Measurements from ENCODE around the gene S100A11. TPM values are rescaled to one million over a fixed set of nuclear protein-coding genes. Genes with fewer than 3 reads are reported as not detected.

Gene S100A11
- total RNA-seq, 1 donor from 2014 or later, result 559 TPM

GRCh38 chr1:152018537-152018936, 18.3 kb downstream of the S100A11 start:
- no peaks in the 10 kb centered on the region for H3K4me1 ChIP-seq
- no peak overlapping the region for H3K4me3 ChIP-seq
- no peaks in the 10 kb centered on the region for H3K27me3 ChIP-seq
- H3K9me3 ChIP-seq, result no peaks in the 10 kb centered on the region
- DNase-seq (ENCODE audit: extremely low spot score in 2 of 2), result no peak
- no peaks in the 10 kb centered on the region for H3K36me3 ChIP-seq
- no peak for TF ChIP-seq POLR2AphosphoS5 (IDR thresholded peaks at IDR 0.05; ENCODE audit: insufficient read depth in 1 of 2, low read depth in 1 of 2)
- TF ChIP-seq POLR2A (IDR thresholded peaks at IDR 0.05), result no peak
- TF ChIP-seq CTCF (IDR thresholded peaks at IDR 0.05), result no peak
- intact Hi-C loops (cut with DNase I), result no loop called here
- H3K27ac ChIP-seq, result no peak overlapping the region

GRCh38 chr1:152015766-152016165, 21.0 kb downstream of the S100A11 start:
- no peaks in the 10 kb centered on the region for H3K9me3 ChIP-seq
- no peak overlapping the region for H3K4me3 ChIP-seq
- TF ChIP-seq CTCF (IDR thresholded peaks at IDR 0.05) (no peak), POLR2A (IDR thresholded peaks at IDR 0.05) (no peak), POLR2AphosphoS5 (IDR thresholded peaks at IDR 0.05; ENCODE audit: insufficient read depth in 1 of 2, low read depth in 1 of 2) (no peak)
- no peak for DNase-seq (ENCODE audit: extremely low spot score in 2 of 2)
- no peaks in the 10 kb centered on the region for H3K27me3 ChIP-seq
- H3K27ac ChIP-seq, result no peak overlapping the region
- H3K4me1 ChIP-seq, result no peaks in the 10 kb centered on the region
- intact Hi-C loops (cut with DNase I), result no loop called here
- H3K36me3 ChIP-seq, result no peaks in the 10 kb centered on the region

- Histone ChIP-seq H3K27me3 (no peaks in the 10 kb centered on the region), H3K27ac (no peak overlapping the region), H3K9me3 (no peaks in the 10 kb centered on the region), H3K36me3 (no peaks in the 10 kb centered on the region), H3K4me3 (no peak overlapping the region), H3K4me1 (no peaks in the 10 kb centered on the region)
- intact Hi-C loops (cut with DNase I), result no loop called here
- no peak for DNase-seq (ENCODE audit: extremely low spot score in 2 of 2)
- TF ChIP-seq CTCF (IDR thresholded peaks at IDR 0.05) (no peak), POLR2AphosphoS5 (IDR thresholded peaks at IDR 0.05; ENCODE audit: insufficient read depth in 1 of 2, low read depth in 1 of 2) (no peak), POLR2A (IDR thresholded peaks at IDR 0.05) (no peak)
Measured at GRCh38 chr1:152014943-152015342, 21.9 kb downstream of the S100A11 start.

- DNase-seq (ENCODE audit: extremely low spot score in 2 of 2), result no peak
- H3K4me3 ChIP-seq, result no peak overlapping the region
- no peaks in the 10 kb centered on the region for H3K4me1 ChIP-seq
- intact Hi-C loops (cut with DNase I), result no loop called here
- H3K27ac ChIP-seq, result no peak overlapping the region
- H3K9me3 ChIP-seq, result no peaks in the 10 kb centered on the region
- no peak for TF ChIP-seq POLR2A (IDR thresholded peaks at IDR 0.05)
- H3K27me3 ChIP-seq, result no peaks in the 10 kb centered on the region
- no peaks in the 10 kb centered on the region for H3K36me3 ChIP-seq
Measured at GRCh38 chr1:152013664-152014237, 23.1 kb downstream of the S100A11 start.

GRCh38 chr1:152009691-152010090, 27.1 kb downstream of the S100A11 start:
- H3K9me3 ChIP-seq, result no peaks in the 10 kb centered on the region
- H3K4me1 ChIP-seq, result no peaks in the 10 kb centered on the region
- DNase-seq (ENCODE audit: extremely low spot score in 2 of 2), result no peak
- H3K36me3 ChIP-seq, result no peaks in the 10 kb centered on the region
- TF ChIP-seq POLR2AphosphoS5 (IDR thresholded peaks at IDR 0.05; ENCODE audit: insufficient read depth in 1 of 2, low read depth in 1 of 2) (no peak), POLR2A (IDR thresholded peaks at IDR 0.05) (no peak), CTCF (IDR thresholded peaks at IDR 0.05) (no peak)
- intact Hi-C loops (cut with DNase I), result no loop called here
- H3K27me3 ChIP-seq, result no peaks in the 10 kb centered on the region
- H3K4me3 ChIP-seq, result no peak overlapping the region
- no peak overlapping the region for H3K27ac ChIP-seq

Data from vagina (tissue), 2 donors.